ENCODE measurements around the gene TNFRSF6B.

TNFRSF6B gene

DNA sequence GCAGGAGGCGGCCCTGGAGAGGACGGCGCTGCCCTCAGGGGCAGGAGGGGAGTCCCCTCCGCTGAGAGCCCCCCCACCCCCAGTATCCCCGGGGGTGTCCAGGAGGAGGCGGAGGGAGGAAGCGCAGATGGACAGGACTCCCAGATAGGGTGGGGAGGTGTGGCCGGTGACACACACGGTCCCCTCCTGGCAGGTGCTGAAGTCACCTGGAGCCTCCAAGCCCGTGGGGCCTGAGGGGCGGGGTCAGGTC is 44.6 kb upstream of the TNFRSF6B start:
- no peak overlapping the region for H2BK5ac ChIP-seq (ENCODE audit: low read length)
- peak overlapping the region; percentile 71 for H2AFZ ChIP-seq (ENCODE audit: low read length)
- peak overlapping the region; percentile 20 for H2AK5ac ChIP-seq (ENCODE audit: low read depth, low read length)
- no peak for DNase-seq (ENCODE audit: low spot score)
- H3K4me2 ChIP-seq (ENCODE audit: insufficient read depth, low read length, poor library complexity, severe bottlenecking), result peak overlapping the region; percentile 93
- no peak overlapping the region for H2BK120ac ChIP-seq (ENCODE audit: low read depth, low read length)
- H3K18ac ChIP-seq (ENCODE audit: low read length), result peak overlapping the region; percentile 80
- peak overlapping the region; percentile 58 for H2BK15ac ChIP-seq (ENCODE audit: low read length)
- peak overlapping the region; percentile 21 for H3K14ac ChIP-seq (ENCODE audit: low read length)
- H3K4me1 ChIP-seq (ENCODE audit: control insufficient read depth in 2 of 2, insufficient read depth in 1 of 2, low read depth in 1 of 2, low read length in 2 of 2), result peaks cover 12% of the 10 kb centered on the region in 2 donors
- peak overlapping the region; percentile 79 to 94 for H3K4me3 ChIP-seq (ENCODE audit: low read length in 2 of 2)
- H4K8ac ChIP-seq (ENCODE audit: low read depth, low read length), result no peak overlapping the region
- H4K91ac ChIP-seq (ENCODE audit: low read depth, low read length, poor library complexity), result no peak overlapping the region
- H3K79me1 ChIP-seq (ENCODE audit: low read depth, low read length), result peaks cover 1% of the 10 kb centered on the region
- peaks cover 0 to 19% (median 4%) of the 10 kb centered on the region in 3 experiments for H3K27me3 ChIP-seq (ENCODE audit: control insufficient read depth in 3 of 3, insufficient read depth in 3 of 3, low read depth in 1 of 3, low read length in 3 of 3)
- H3K9me3 ChIP-seq (replicated peaks in 1 of 2; ENCODE audit: control insufficient read depth in 2 of 2, insufficient read depth in 1 of 2, low read depth in 1 of 2, low read length in 2 of 2), result no peaks in the 10 kb centered on the region
- H3K9ac ChIP-seq (ENCODE audit: low read depth, low read length, poor library complexity), result peak overlapping the region; percentile 44
- H3K4ac ChIP-seq (ENCODE audit: low read length), result no peak overlapping the region
- WGBS, 2 donors (ENCODE audit: extremely low coverage in 2 of 2, insufficient read length in 2 of 2, insufficient replicate concordance in 1 of 2), result no CpG with 5 or more reads among the region's 11 CpGs
- H3K23ac ChIP-seq (ENCODE audit: low read depth, low read length, poor library complexity), result peak overlapping the region; percentile 43
- H2BK12ac ChIP-seq (ENCODE audit: low read length), result no peak overlapping the region
- H3K36me3 ChIP-seq (replicated peaks in 1 of 2; ENCODE audit: control insufficient read depth in 2 of 2, insufficient read depth in 2 of 2, low read length in 2 of 2), result peaks cover 0 to 24% of the 10 kb centered on the region in 2 donors
- no peak overlapping the region for H3K27ac ChIP-seq (replicated peaks; ENCODE audit: low read length)

DNA sequence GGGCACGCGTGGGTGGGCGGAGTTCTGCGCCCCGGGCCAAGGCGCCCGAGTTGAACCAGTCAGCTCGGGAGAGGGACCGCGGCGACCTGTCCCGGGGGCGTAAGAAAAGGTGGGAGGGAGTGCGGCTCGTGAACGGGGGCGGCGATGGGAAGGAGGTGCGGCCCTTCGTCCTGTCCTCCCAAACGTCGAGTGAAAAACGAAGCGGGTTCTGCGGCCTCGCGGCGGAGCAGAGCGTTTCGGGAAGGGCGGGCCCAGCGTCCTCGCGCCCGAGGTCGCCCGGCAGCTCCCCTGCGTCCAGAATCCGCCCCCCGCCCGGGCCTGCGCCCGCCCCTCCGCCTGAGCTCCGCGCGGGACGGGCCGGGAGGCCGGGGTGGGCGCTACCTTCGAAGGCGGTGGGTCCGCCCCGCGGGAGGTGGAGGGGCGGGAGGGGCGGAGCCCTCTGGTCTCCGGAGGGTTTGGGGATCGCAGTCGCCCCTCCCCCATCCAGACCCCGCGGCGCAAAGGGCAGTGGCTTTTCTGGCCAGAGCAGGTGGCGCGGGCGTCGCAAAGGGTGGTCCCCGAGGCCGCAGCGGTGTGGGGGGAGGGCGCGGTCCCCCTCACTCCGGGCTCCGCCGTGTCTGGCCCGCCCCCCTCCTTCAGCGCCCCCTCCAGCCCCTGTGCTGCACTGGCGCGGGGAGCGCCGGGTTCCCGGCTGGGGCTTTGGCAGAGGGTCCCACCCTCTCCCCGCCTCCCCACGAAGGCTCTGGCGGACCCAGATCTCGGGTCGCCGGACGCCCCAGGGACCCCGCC is 44.1 kb upstream of the TNFRSF6B start:
- Histone ChIP-seq H3K4me1 (ENCODE audit: control insufficient read depth in 2 of 2, insufficient read depth in 1 of 2, low read depth in 1 of 2, low read length in 2 of 2) (peaks cover 12 to 15% of the 10 kb centered on the region in 2 donors), H3K18ac (ENCODE audit: low read length) (peak overlapping the region; percentile 80), H2BK15ac (ENCODE audit: low read length) (peak overlapping the region; percentile 58), H2AK5ac (ENCODE audit: low read depth, low read length) (peak overlapping the region; percentile 20), H3K4ac (ENCODE audit: low read length) (no peak overlapping the region), H3K14ac (ENCODE audit: low read length) (peak overlapping the region; percentile 56), H4K8ac (ENCODE audit: low read depth, low read length) (no peak overlapping the region), H3K79me1 (ENCODE audit: low read depth, low read length) (peaks cover 1% of the 10 kb centered on the region), H3K9me3 (replicated peaks in 1 of 2; ENCODE audit: control insufficient read depth in 2 of 2, insufficient read depth in 1 of 2, low read depth in 1 of 2, low read length in 2 of 2) (no peaks in the 10 kb centered on the region), H2AFZ (ENCODE audit: low read length) (peak overlapping the region; percentile 71), H3K23ac (ENCODE audit: low read depth, low read length, poor library complexity) (peak overlapping the region; percentile 91), H3K4me3 (ENCODE audit: low read length in 2 of 2) (peak overlapping the region; percentile 79 to 94), H2BK12ac (ENCODE audit: low read length) (no peak overlapping the region), H3K9ac (ENCODE audit: low read depth, low read length, poor library complexity) (peak overlapping the region; percentile 60), H4K91ac (ENCODE audit: low read depth, low read length, poor library complexity) (no peak overlapping the region), H2BK5ac (ENCODE audit: low read length) (no peak overlapping the region), H3K36me3 (replicated peaks in 1 of 2; ENCODE audit: control insufficient read depth in 2 of 2, insufficient read depth in 2 of 2, low read length in 2 of 2) (peaks cover 0 to 24% of the 10 kb centered on the region in 2 donors), H3K4me2 (ENCODE audit: insufficient read depth, low read length, poor library complexity, severe bottlenecking) (peak overlapping the region; percentile 93), H2BK120ac (ENCODE audit: low read depth, low read length) (peak overlapping the region; percentile 47), H3K27ac (replicated peaks; ENCODE audit: low read length) (no peak overlapping the region), H3K27me3 (ENCODE audit: control insufficient read depth in 3 of 3, insufficient read depth in 3 of 3, low read depth in 1 of 3, low read length in 3 of 3) (peaks cover 0 to 19% (median 4%) of the 10 kb centered on the region in 3 experiments)
- DNase-seq (ENCODE audit: low spot score), result no peak
- no CpG with 5 or more reads among the region's 91 CpGs for WGBS, 2 donors (ENCODE audit: extremely low coverage in 2 of 2, insufficient read length in 2 of 2, insufficient replicate concordance in 1 of 2)

DNA sequence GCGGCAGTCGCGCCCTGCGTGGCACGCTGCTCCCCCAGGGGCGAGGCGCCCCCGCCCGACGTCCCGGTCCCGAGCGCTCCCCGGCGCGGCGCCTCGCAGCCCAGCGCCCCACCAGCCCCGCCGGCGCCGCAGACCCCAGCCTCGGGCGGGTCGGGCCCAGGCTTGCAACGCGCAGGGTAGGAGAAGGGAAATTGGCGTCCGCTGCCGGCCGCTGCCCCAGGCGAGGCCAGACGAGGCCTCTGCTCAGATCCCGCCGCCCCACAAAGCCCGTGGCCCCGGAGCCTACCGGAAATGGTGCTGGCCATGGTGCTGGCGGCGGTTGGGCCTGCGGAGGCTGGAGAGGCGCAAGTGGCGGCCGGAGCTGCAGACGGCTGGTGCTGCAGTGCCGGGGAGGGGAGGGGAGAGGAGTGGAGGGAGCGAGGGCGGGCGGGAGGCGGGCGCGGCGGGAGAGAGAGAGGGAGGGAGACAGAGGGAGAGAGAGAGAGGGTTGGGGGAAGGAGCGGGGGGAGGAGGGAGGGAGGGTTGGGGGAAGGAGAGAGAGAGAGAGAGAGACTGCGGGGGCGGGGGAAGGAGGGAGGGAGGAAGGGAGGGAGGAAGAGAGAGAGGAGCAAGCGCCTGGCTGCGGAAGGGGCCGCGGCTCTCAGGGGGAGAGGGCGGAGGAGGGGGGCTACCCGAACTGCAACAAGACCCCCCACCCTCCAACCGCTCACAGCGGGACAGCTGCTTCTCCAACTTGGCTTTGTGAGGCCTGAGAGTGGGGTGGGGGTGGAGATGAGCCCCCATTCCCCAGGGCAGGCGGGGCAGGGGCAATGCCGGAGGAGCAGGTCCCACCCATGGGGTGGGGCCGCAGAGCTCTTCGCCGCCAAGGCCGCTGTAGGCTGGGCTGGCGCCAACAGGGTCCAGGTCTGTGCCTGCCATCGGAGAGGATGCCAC is 43.1 kb upstream of the TNFRSF6B start, which contains the start of gene STMN3:
Gene STMN3 (minus strand): TSS at position 384 of the 933 bp plus-strand sequence. CDS start 79 bp downstream, at position 305.
- Histone ChIP-seq H2BK120ac (ENCODE audit: low read depth, low read length) (peak within 1 kb of the TSS; percentile 47), H3K4me1 (ENCODE audit: control insufficient read depth in 2 of 2, insufficient read depth in 1 of 2, low read depth in 1 of 2, low read length in 2 of 2) (peaks cover 12 to 19% of the 10 kb centered on the region in 2 donors), H3K23ac (ENCODE audit: low read depth, low read length, poor library complexity) (peak within 1 kb of the TSS; percentile 91), H3K36me3 (replicated peaks in 1 of 2; ENCODE audit: control insufficient read depth in 2 of 2, insufficient read depth in 2 of 2, low read length in 2 of 2) (peaks cover 0 to 19% of the 10 kb centered on the region in 2 donors), H3K9ac (ENCODE audit: low read depth, low read length, poor library complexity) (peak within 1 kb of the TSS; percentile 88), H2AFZ (ENCODE audit: low read length) (peak within 1 kb of the TSS; percentile 96), H3K9me3 (replicated peaks in 1 of 2; ENCODE audit: control insufficient read depth in 2 of 2, insufficient read depth in 1 of 2, low read depth in 1 of 2, low read length in 2 of 2) (no peaks in the 10 kb centered on the region), H3K79me1 (ENCODE audit: low read depth, low read length) (peaks cover 1% of the 10 kb centered on the region), H3K4ac (ENCODE audit: low read length) (no peak within 1 kb of the TSS), H2AK5ac (ENCODE audit: low read depth, low read length) (peak within 1 kb of the TSS; percentile 66), H4K8ac (ENCODE audit: low read depth, low read length) (no peak within 1 kb of the TSS), H3K18ac (ENCODE audit: low read length) (peak within 1 kb of the TSS; percentile 93), H3K4me2 (ENCODE audit: insufficient read depth, low read length, poor library complexity, severe bottlenecking) (peak within 1 kb of the TSS; percentile 93), H2BK15ac (ENCODE audit: low read length) (no peak within 1 kb of the TSS), H3K4me3 (ENCODE audit: low read length in 2 of 2) (peak within 1 kb of the TSS; percentile 82 to 94), H3K27me3 (ENCODE audit: control insufficient read depth in 3 of 3, insufficient read depth in 3 of 3, low read depth in 1 of 3, low read length in 3 of 3) (peaks cover 0 to 19% (median 4%) of the 10 kb centered on the region in 3 experiments), H2BK12ac (ENCODE audit: low read length) (no peak within 1 kb of the TSS), H3K14ac (ENCODE audit: low read length) (peak within 1 kb of the TSS; percentile 56), H2BK5ac (ENCODE audit: low read length) (no peak within 1 kb of the TSS), H3K27ac (replicated peaks; ENCODE audit: low read length) (peak within 1 kb of the TSS; percentile 57), H4K91ac (ENCODE audit: low read depth, low read length, poor library complexity) (no peak within 1 kb of the TSS)
- WGBS, 2 donors (ENCODE audit: extremely low coverage in 2 of 2, insufficient read length in 2 of 2, insufficient replicate concordance in 1 of 2), result no CpG with 5 or more reads among the region's 73 CpGs
- peak; percentile 93 for DNase-seq (ENCODE audit: low spot score)
